Glutamatergic neuron (in vitro differentiated cells): Measurements from ENCODE around the gene COQ2. TPM values are rescaled to one million over a fixed set of nuclear protein-coding genes. Genes with fewer than 3 reads are reported as not detected.

Experiments
- DNase-seq: peaks from one replicate; pipeline ENCODE4 v3.0.0; 2022
- H3K27ac Mint-ChIP-seq: one replicate; pipeline ENCODE4 v1.8.0; 2020; ENCODE audit warnings: mild to moderate bottlenecking, mixed read lengths, inconsistent platforms; ENCODE audit not compliant: unreplicated experiment
- H3K27me3 Mint-ChIP-seq: one replicate; pipeline ENCODE4 v1.8.0; 2020; ENCODE audit warnings: mild to moderate bottlenecking, moderate library complexity, mixed read lengths, inconsistent platforms; ENCODE audit not compliant: unreplicated experiment
- H3K36me3 Mint-ChIP-seq: one replicate; pipeline ENCODE4 v1.8.0; 2020; ENCODE audit warnings: mild to moderate bottlenecking, mixed read lengths, inconsistent platforms; ENCODE audit not compliant: unreplicated experiment
- H3K4me1 Mint-ChIP-seq: one replicate; pipeline ENCODE4 v1.8.0; 2020; ENCODE audit warnings: mild to moderate bottlenecking, low read depth, mixed read lengths, inconsistent platforms; ENCODE audit not compliant: unreplicated experiment
- H3K4me3 Mint-ChIP-seq: one replicate; pipeline ENCODE4 v1.8.0; 2020; ENCODE audit warnings: mild to moderate bottlenecking, mixed read lengths, inconsistent platforms; ENCODE audit not compliant: unreplicated experiment
- H3K9me3 Mint-ChIP-seq: one replicate; pipeline ENCODE4 v1.8.0; 2020; ENCODE audit warnings: mild to moderate bottlenecking, moderate library complexity, mixed read lengths, inconsistent platforms; ENCODE audit not compliant: unreplicated experiment
- total RNA-seq: library from RNA; stranded (reverse); fragmentation: NEBNext Ultra II Directional; extraction: Animal tissue kit (Norgen Biotek cat#: 25700); gene quantifications from one replicate; pipeline ENCODE4 v1.2.1, GENCODE V29; 2021; ENCODE audit not compliant: unreplicated experiment
- TF ChIP-seq, protein P1 (sequence below): fragments of 200-600 bp; sonication (generic); IDR thresholded peaks from one replicate; pipeline ENCODE4 v1.5.0; 2021; ENCODE audit not compliant: partially characterized antibody, unreplicated experiment

COQ2 gene
- total RNA-seq, 1 donor from 2014 or later: 5.3 TPM

DNA sequence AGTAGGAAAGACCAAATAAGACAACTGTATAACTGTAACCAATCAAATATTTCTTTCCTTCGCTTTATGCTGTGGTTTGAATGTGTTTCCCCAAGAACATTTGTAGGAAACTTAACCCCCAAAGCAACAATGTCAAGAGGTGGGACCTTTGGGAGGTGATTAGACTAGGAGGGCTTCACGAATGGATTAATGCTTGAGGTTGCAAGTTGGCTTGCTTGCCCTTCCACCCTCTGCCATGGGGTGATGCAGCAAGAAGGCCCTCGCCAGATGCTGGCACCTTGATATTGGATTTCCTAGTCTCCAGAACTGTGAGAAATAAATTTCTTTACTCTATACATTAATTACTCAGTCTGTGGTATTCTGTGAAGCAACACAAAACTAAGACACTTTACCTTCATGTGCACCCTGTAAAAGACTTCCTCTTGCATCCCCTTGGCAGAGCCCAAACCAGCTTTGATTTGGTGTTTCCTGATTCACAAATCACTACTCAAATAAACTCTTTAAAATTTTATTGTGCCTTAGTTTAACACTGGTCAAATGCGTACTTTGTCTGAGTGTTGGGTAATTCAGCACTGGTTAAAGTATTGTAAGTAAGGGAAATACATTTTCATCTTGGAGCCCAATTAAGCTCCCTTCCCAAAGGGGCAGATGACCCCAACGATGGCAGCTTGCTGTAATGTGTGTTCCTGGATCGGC, 59.9 kb downstream of the COQ2 start:
- DNase-seq: no peak
- H3K27me3 Mint-ChIP-seq: peaks cover 3% of the 10 kb centered on the region
- H3K36me3 Mint-ChIP-seq: no peaks in the 10 kb centered on the region
- H3K4me3 Mint-ChIP-seq: no peak overlapping the region
- H3K9me3 Mint-ChIP-seq: peaks cover under 1% of the 10 kb centered on the region
- no peak overlapping the region for H3K27ac Mint-ChIP-seq
- TF ChIP-seq, protein P1, sequence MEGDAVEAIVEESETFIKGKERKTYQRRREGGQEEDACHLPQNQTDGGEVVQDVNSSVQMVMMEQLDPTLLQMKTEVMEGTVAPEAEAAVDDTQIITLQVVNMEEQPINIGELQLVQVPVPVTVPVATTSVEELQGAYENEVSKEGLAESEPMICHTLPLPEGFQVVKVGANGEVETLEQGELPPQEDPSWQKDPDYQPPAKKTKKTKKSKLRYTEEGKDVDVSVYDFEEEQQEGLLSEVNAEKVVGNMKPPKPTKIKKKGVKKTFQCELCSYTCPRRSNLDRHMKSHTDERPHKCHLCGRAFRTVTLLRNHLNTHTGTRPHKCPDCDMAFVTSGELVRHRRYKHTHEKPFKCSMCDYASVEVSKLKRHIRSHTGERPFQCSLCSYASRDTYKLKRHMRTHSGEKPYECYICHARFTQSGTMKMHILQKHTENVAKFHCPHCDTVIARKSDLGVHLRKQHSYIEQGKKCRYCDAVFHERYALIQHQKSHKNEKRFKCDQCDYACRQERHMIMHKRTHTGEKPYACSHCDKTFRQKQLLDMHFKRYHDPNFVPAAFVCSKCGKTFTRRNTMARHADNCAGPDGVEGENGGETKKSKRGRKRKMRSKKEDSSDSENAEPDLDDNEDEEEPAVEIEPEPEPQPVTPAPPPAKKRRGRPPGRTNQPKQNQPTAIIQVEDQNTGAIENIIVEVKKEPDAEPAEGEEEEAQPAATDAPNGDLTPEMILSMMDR: no peak
- no peaks in the 10 kb centered on the region for H3K4me1 Mint-ChIP-seq

DNA sequence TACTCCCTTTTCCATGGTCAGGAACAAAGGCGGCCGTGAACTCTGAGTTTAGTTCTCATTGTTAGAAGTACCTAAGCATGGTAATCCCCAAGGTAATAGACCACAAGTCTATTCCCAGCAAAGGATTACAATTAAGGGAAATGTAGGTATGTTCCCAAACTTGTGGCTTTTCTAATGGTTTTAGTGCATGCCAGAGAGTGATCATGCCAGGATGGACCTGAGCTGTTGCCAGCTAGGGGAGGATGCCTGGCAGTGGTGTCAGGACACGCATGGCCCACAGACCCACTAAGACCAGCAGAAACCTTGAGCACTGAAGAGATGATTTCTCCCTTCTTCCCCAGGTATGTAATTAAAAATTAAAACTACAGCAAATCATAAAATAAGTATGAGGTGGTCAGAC, 60.8 kb downstream of the COQ2 start:
- no peaks in the 10 kb centered on the region for H3K36me3 Mint-ChIP-seq
- DNase-seq: no peak
- H3K27ac Mint-ChIP-seq: no peak overlapping the region
- H3K4me1 Mint-ChIP-seq: peaks cover 6% of the 10 kb centered on the region
- peaks cover 3% of the 10 kb centered on the region for H3K27me3 Mint-ChIP-seq
- TF ChIP-seq, protein P1: no peak
- peaks cover 4% of the 10 kb centered on the region for H3K9me3 Mint-ChIP-seq
- no peak overlapping the region for H3K4me3 Mint-ChIP-seq

DNA sequence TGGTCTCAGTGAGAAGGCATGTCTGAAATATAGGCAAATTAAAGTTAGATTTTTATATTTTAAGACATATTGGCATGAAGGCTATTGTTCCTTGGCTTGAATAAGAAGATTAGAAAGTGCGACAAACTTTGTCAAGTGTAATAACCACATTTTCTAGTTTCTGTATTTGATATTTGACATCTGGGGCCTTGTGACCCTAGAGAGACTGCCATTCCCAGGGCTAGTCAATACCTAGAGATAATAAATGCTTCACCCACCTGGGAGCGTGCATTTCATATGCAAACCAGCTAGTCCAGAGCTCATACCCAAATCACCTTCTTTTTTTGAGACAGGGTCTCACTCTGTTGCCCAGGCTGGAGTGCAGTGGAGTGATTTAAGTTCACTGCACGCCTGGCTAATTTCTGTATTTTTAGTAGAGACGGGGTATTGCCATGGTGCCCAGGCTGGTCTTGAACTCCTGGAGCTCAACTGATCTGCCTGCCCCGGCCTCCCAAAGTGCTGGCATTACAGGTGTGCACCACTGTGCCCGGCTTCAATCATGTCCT, 62.6 kb downstream of the COQ2 start:
- Mint-ChIP-seq H3K27ac (no peak overlapping the region), H3K27me3 (peaks cover 3% of the 10 kb centered on the region), H3K4me1 (peaks cover 12% of the 10 kb centered on the region), H3K36me3 (no peaks in the 10 kb centered on the region), H3K9me3 (peaks cover 4% of the 10 kb centered on the region), H3K4me3 (no peak overlapping the region)
- DNase-seq: no peak
- TF ChIP-seq, protein P1: no peak

DNA sequence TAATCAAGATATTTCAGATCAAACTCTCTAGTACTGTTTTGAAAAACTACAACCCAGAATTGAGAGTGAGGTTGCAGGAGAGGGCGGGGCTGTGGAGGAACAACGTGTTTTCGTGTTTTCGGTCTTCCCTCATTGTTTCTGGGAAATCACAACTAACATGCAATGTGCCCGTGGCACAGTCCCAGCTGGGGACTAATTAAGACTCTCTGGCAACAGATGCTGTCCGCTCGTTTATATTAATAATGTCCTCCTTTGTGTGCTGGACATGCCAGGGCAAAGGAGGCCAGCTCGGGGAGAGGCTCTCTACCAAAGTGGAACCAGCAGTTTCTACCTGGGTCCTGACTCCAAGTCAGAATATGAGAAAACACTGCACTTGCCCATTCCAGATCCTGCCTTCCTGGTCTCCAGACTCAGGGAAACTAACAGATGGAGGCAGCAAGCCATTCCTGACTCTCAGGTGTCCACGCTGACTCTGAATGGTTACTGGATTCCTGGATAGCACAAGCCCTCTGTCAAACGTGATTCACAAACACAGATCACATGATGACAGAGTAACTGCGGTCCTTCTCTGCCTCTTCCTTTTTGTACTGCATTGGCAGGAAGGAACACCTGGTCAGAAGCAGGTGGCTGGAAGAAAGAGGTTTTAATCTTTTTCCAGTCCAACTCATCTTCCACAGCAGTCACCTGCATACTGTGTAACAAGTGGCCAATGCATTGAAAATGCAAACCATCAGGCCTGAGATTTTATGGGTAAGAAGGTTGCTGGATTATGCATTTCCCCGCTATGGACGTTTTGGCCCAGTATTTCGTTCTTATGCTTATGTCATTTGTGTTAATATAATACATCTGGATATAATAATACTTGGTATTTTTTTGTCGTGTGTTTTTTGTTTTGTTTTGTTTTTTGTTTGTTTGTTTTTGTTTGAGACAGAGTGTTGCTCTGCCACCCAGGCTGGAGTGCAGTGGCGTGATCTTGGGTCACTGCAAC, 65.0 kb downstream of the COQ2 start:
- H3K4me1 Mint-ChIP-seq: peaks cover 12% of the 10 kb centered on the region
- H3K27ac Mint-ChIP-seq: peak overlapping the region; percentile 82
- peaks cover 4% of the 10 kb centered on the region for H3K9me3 Mint-ChIP-seq
- TF ChIP-seq, protein P1: no peak
- H3K36me3 Mint-ChIP-seq: no peaks in the 10 kb centered on the region
- H3K4me3 Mint-ChIP-seq: peak overlapping the region; percentile 67
- no peak for DNase-seq
- H3K27me3 Mint-ChIP-seq: peaks cover 3% of the 10 kb centered on the region
